SKM-1 treated with dmso at 0.1 percent for 144 hours (cell line): ENCODE results near the gene ITFG1.
A peak's percentile ranks its signal among the peaks of the same experiment; 100 is the strongest.
"Not testable (repeated sequence)": the region's sequence is repeated elsewhere in the genome, so short reads cannot be mapped to it uniquely, and the experiment has no call there.

Experiments used
- DNase-seq: peaks from one replicate; lab custom pipeline; 2025; ENCODE audit not compliant: unreplicated experiment; lab: John Stamatoyannopoulos, UW

The ITFG1 gene

GRCh38 chr16:47424846-47425245 is 36.0 kb downstream of the ITFG1 start:
- DNase-seq, result no peak

GRCh38 chr16:47416869-47417268 is 44.0 kb downstream of the ITFG1 start:
- DNase-seq, result no peak

GRCh38 chr16:47413041-47413440 is 47.8 kb downstream of the ITFG1 start:
- DNase-seq, result no peak

GRCh38 chr16:47408491-47408890 is 52.4 kb downstream of the ITFG1 start:
- DNase-seq, result no peak

- DNase-seq, result no peak
These were observed 64.9 kb downstream of the ITFG1 start for GRCh38 chr16:47395733-47396498.

- peak; percentile 87 for DNase-seq
These were observed 68.8 kb downstream of the ITFG1 start for GRCh38 chr16:47392081-47392480.

GRCh38 chr16:47388705-47389104 is 72.2 kb downstream of the ITFG1 start:
- no peak for DNase-seq

- no peak for DNase-seq
These were observed 73.7 kb downstream of the ITFG1 start for GRCh38 chr16:47387026-47387734.

GRCh38 chr16:47386201-47386718 is 74.6 kb downstream of the ITFG1 start:
- no peak for DNase-seq

- DNase-seq, result no peak
These were observed 78.5 kb downstream of the ITFG1 start for GRCh38 chr16:47382362-47382761.

- DNase-seq, result no peak
These were observed 83.7 kb downstream of the ITFG1 start for GRCh38 chr16:47377154-47377553.

- no peak for DNase-seq
These were observed 85.4 kb downstream of the ITFG1 start for GRCh38 chr16:47375423-47375822.

GRCh38 chr16:47374629-47375028 is 86.2 kb downstream of the ITFG1 start:
- DNase-seq, result no peak

GRCh38 chr16:47371271-47372014 is 89.4 kb downstream of the ITFG1 start:
- no peak for DNase-seq

GRCh38 chr16:47370536-47370935 is 90.3 kb downstream of the ITFG1 start:
- DNase-seq, result no peak

GRCh38 chr16:47366228-47366627 is 94.6 kb downstream of the ITFG1 start:
- no peak for DNase-seq

- DNase-seq, result no peak
These were observed 97.1 kb downstream of the ITFG1 start for GRCh38 chr16:47363761-47364160.

- no peak for DNase-seq
These were observed 101.4 kb downstream of the ITFG1 start for GRCh38 chr16:47359478-47359877.

GRCh38 chr16:47358816-47359215 is 102.0 kb downstream of the ITFG1 start:
- no peak for DNase-seq

- not testable (repeated sequence) for DNase-seq
These were observed 111.8 kb downstream of the ITFG1 start for GRCh38 chr16:47349029-47349428.

- not testable (repeated sequence) for DNase-seq
These were observed 113.7 kb downstream of the ITFG1 start for GRCh38 chr16:47347021-47347696.
